Fibroblast of mammary gland (primary cell): ENCODE results near the gene BTG2.

ENCODE experiments used
- DNase-seq: peaks from one replicate; pipeline ENCODE4 v3.0.0-alpha.2; 2010; ENCODE audit warnings: low read depth
- H3K4me3 ChIP-seq: 2 replicates; pipeline ENCODE4 v1.5.1; 2011; ENCODE audit warnings: low read depth, mild to moderate bottlenecking, low read length, moderate library complexity; ENCODE audit not compliant: control insufficient read depth
- CTCF ChIP-seq: conservative IDR thresholded peaks from 2 replicates; pipeline ENCODE4 v1.5.1; 2011; ENCODE audit warnings: low read depth, low read length, inconsistent platforms; ENCODE audit not compliant: control insufficient read depth, insufficient read depth

BTG2 gene

GRCh38 chr1:203283597-203283996 is 21.7 kb upstream of the BTG2 start:
- TF ChIP-seq CTCF, result no peak
- DNase-seq, result no peak
- no peak overlapping the region for H3K4me3 ChIP-seq

- DNase-seq, result no peak
- TF ChIP-seq CTCF, result no peak
- no peak overlapping the region for H3K4me3 ChIP-seq
Measured at GRCh38 chr1:203284411-203285123, 20.8 kb upstream of the BTG2 start.

- no peak overlapping the region for H3K4me3 ChIP-seq
- DNase-seq, result no peak
- TF ChIP-seq CTCF, result no peak
Measured at GRCh38 chr1:203286161-203286984, 18.9 kb upstream of the BTG2 start.

GRCh38 chr1:203287109-203287893 is 18.0 kb upstream of the BTG2 start:
- TF ChIP-seq CTCF, result no peak
- no peak for DNase-seq
- no peak overlapping the region for H3K4me3 ChIP-seq

GRCh38 chr1:203287898-203288297 is 17.4 kb upstream of the BTG2 start:
- TF ChIP-seq CTCF, result no peak
- no peak for DNase-seq
- H3K4me3 ChIP-seq, result no peak overlapping the region

GRCh38 chr1:203288400-203288799 is 16.9 kb upstream of the BTG2 start:
- DNase-seq, result no peak
- no peak for TF ChIP-seq CTCF
- H3K4me3 ChIP-seq, result no peak overlapping the region
